ENCODE measurements around the gene ADAM12.
"Not testable (repeated sequence)": the region's sequence is repeated elsewhere in the genome, so short reads cannot be mapped to it uniquely, and the experiment has no call there.

ADAM12 gene

DNA sequence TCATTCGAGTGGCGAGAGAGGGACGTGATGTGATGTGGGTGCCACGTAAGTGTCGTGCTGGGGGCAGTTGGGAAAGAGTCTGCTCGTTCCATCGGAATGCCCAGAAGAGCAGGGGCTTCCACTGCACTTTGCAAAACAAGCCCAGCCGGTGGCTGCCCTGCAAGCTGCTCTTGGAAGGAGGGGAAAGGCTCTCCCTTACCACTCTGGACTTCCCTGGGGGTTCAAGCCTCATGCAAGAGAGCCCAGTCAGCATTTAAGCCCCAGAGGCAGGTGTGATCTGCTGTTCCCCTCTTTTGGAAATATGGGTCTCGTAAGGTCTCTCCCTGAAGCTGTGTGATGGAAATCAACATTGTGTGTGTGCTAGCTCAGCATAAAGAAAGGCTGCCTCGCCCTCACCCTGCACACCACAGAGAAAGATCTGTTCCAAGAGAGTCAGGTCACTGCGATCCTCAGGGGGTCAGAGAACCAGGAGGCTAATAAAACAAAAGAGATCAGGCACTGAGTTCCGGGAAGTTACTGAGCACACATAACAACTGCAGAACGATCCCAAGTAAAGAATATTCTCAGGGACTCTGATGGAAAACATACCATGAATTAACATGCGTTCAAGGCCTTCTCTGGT is 212.5 kb downstream of the ADAM12 start:
- no peak for DNase-seq (ENCODE audit: low spot score)

DNA sequence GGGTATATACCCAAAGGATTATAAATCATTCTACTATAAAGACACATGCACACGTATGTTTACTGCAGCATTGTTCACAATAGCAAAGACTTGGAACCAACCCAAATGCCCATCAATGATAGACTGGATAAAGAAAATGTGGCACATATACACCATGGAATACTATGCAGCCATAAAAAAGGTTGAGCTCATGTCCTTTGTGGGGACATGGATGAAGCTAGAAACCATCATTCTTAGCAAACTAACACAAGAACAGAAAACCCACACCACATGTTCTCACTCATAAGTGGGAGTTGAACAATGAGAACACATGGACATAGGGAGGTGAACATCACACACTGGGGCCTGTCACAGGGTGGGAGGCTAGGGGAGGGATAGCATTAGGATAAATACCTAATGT is 215.5 kb downstream of the ADAM12 start:
- DNase-seq (ENCODE audit: low spot score) = not testable (repeated sequence)

DNA sequence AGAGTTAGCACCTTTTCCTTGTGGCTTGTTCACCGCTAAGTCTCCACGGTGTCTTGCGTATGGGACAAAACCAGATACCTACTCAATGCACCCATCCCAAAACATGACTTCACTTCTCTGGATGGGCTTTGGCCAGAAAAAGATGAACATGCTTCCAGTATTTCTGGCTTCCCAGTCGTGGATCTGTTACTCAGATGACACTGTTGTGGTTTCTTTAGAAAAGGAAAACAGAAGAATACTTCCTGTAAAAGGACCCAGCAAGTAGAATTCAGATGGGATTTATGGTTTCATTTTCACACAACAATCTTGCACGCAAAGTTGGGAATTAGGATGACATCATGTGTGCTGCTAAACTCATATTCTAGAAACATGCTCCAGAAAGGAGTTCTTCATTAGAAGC is 216.7 kb downstream of the ADAM12 start:
- DNase-seq (ENCODE audit: low spot score) = peak; percentile 39

DNA sequence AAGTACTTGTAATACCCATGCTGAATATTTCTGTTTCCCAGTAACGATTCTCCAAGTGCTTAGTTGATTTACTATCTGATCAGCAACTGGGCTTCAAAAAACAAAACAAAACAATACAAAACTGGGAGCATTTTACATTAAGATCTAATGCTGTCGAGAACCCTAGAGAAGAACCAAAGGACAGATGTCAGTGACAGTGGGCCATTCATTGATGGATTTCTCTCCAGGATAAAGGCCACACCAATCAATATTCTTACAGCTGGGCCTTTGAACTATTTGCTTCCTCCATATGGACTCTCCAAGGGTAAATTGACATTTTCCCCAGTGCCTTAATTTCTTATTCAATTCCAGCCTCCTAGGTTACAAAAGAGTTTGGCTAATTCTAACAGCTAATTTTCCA is 217.5 kb downstream of the ADAM12 start:
- DNase-seq (ENCODE audit: low spot score) = no peak

DNA sequence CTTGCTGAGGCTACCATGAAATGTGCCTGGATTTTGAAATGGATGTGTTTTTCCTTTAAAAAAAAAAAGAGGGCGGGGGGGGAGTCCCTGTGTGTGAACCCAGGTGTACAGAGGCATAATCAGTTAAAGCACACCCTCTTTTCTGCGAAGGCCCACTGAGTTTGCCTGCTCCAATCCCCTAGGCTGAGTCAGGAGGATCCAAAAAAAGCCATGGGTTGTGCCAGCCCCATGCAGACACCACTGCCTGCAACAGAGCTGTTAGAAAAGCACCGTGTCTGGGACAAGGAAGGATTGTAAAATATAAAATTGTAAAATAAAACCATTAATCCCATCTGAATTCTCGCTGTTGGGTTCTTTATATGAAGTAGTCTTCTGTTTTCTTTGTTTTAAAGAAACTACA is 217.9 kb downstream of the ADAM12 start:
- DNase-seq (ENCODE audit: low spot score) = no peak

DNA sequence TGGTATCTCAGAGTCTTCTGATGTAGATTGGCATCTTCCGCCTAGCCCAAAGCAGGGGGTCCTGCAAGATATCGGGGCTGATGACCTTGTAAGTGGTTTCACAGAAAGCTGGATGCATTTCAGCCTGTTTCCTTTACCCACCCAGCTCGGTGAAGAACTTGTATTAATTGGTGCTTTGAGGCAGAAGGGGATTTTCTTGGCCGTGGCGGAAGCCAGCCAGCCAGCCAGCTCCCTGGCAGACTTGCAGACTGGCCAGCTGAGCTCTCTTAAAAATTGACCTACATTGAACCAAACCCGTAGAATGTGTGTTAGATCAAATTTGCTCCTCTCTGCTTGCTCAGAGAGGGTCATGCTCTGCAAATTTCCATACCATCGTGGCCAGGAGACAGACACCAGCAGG is 218.4 kb downstream of the ADAM12 start:
- no peak for DNase-seq (ENCODE audit: low spot score)

DNA sequence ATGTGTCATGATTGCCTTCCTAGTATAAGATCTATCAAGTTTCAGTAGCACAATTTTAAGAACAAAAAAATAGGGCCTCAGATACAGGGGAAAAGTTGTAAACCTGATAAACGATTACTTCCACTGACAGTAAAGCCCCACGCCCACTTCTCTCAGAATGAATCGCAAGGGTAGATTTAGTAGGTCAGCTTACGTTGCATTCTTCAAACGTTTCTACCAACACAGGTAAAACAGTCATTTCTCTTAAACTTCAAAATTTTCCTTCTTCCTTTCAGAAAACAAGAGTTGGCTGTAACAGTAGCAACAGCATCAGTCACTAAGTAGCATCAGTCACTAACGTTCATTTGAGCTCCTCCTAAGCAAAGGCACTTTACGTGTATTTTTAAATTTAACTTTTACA is 221.5 kb downstream of the ADAM12 start:
- no peak for DNase-seq (ENCODE audit: low spot score)

DNA sequence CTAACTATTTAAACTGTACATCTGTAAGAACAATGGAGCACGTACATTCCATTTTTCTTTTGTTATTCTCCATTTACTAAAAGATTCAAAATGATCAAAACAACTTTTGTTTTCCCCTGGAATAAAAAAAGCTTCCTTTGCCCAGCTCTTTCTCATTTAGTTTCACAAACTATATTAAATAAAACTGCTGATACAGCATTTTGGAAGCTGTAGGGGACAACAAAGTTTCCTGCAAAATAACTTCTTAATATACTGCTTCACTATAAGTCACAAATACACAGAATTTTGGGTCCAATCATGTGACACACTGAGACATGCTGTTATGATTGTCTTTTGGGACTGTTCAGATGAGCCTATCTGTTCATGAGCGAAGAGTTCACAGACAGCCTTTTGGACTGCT is 222.4 kb downstream of the ADAM12 start:
- no peak for DNase-seq (ENCODE audit: low spot score)

DNA sequence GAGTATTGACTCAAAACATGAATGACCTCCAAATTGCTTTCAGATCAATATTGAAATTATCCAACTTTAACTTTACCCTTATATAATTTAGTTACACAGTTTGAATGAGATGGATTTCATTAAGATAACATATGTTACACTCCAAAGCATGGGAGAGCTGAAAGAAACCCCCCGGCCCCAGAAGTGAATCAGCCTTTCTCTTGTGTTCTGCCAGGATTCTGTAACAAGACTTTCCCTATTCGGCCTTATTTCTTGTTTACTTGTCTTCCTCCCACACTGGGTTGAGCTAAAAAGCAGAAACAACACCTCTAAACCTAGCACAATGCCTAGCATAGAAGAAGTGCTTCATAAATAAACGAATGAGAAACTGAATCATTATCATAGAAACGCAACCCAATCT is 224.8 kb downstream of the ADAM12 start:
- no peak for DNase-seq (ENCODE audit: low spot score)

DNA sequence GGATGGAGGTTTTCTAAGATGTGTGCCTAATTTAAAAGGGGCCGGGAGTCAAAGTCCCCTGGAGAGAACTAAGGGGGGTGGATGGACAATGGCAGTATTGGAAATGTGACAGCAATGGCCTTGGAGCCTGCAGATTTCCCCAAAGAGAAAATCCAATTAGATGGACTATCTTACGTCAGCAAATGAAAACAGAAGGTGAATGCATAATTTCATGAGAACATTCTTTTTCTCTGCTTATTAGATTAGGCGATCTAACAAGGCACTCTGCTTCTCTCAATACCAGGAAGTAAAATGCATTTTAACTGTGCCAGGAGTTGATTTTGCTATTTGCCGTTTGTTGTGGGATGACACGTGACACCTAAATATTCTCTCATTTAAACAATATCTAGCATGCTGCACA is 226.6 kb downstream of the ADAM12 start:
- no peak for DNase-seq (ENCODE audit: low spot score)

DNA sequence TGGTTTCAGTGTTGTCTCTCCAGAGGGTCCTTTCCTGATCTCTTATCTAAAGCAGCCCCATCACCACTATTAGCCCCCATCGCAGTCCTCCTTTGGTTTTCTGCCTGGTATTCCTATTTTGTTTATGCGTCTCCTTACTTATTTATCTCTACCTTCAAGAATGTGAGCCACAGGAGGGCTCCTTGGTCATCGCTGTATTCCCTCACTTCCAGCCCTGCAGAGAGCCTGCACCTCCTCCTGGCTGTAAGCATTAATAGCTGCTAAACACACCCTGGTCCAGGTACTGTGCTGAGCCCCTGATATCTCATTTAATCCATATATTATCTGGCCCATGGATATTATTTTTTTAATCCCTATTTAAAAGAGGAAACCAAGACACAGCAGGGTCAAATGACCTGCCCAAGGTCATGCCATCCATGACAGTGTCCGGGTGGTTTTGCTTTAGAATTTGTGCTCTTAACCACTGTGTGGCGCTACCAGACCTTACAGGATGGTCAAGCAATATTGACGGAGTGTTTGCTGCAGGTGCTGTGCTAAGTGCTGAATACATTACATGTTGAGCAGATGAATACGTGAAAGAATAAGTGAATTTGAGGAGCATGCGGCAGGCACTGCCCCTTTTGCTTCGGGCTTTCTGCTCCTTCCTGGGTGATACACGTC is 227.2 kb downstream of the ADAM12 start:
- no peak for DNase-seq (ENCODE audit: low spot score)

DNA sequence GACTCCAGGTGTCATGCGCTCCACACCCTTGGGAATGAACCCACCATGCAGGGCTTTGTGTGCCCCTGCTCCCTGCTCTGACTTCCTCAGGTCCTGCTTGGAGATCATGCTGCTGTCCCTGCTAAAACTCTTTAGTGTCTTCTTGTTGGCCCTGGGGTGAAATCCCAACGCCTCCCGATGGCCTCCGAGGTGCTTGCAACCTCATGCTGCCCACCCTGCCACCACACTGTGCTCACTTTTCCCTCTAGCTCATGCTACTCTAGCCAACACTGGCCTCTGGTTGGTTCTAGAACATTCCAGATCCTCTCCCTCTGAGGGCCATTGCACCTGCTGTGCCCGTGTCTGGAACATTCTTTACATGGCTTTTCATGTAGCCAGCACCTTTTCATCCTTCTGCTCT is 227.7 kb downstream of the ADAM12 start:
- no peak for DNase-seq (ENCODE audit: low spot score)

DNA sequence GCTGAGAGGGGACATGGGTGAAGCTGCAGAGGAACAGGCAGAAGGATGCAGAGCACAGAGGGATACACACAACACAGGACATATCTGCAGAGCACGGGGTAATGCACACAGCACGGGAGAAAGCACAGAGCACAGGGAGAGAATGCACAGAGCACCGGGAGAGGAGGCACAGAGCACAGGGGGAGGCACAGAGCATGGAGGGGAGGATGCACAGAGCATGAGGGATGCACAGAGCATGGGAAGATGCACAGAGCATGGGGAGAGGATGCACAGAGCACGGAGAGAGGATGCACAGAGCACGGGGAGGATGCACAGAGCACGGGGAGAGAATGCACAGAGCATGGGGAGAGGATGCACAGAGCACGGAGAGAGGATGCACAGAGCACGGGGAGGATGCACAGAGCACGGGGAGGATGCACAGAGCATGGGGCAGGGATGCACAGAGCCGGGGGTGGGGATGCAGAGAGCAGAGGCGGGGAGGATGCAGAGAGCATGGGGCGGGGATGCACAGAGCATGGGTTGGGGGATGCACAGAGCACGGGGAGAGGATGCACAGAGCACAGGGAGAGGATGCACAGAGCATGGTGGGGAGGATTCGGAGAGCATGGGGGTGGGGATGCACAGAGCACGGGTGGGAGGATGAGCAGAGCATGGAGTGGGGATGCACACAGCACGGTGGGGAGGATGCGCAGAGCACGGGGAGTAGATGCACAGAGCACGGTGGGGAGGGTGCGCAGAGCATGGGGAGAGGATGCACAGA is 230.0 kb downstream of the ADAM12 start:
- DNase-seq (ENCODE audit: low spot score) = no peak

DNA sequence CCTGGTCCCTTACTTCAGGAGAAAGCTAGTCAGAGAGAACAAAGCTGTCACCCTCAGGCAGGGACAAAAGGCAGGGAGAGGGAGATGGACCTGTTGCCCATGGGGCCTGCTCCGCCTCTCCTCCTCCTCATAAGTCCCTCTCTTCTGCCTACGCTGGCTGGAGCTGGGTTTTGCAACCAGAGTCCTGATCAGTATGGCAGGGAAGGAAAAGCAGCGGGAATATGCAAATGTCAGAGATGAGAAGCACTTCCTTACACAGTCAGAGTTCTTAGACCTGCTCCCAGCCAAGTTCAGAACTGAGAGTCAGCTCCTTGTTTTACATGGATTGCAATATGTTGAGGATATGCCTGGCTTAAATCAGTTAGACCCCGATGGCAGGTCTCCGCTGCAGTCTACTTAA is 231.1 kb downstream of the ADAM12 start:
- DNase-seq (ENCODE audit: low spot score) = no peak

DNA sequence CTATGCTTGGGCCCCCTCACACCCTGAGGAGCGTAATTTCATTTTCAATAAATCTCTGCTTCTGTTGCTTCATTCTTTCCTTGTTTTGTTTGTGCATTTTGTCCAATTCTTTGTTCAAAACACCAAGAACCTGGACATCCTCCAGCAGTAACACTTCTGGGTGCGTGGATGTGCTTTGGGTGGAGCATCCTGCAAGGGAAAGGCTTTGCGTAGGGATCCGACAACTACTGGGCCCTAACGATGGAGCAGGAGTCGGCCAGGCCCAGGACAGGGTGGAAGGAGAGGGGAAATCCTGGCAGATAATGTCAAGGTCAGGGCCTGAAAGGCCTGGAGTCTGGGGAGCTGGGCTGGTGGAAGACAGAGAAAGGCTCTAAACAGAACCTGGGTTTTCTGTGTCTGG is 231.8 kb downstream of the ADAM12 start:
- no peak for DNase-seq (ENCODE audit: low spot score)

DNA sequence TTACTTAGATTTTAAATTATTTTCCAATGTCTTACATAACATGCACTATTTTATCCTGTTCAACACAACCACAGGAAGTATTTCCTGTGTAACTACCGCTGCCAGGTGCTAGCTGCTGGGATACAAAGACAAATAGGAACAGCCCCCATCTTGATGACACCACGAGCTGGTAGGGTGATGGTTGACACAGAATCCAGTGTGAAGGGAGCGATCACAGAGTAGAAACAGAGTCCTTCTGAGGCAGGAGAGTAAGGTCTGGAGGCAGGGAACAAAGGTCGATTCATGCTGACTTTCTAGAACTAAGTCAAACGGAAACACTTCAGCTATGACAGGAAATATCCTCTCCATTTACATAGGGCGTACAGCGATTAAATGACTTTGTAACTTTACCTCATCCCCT is 232.3 kb downstream of the ADAM12 start:
- DNase-seq (ENCODE audit: low spot score) = no peak

DNA sequence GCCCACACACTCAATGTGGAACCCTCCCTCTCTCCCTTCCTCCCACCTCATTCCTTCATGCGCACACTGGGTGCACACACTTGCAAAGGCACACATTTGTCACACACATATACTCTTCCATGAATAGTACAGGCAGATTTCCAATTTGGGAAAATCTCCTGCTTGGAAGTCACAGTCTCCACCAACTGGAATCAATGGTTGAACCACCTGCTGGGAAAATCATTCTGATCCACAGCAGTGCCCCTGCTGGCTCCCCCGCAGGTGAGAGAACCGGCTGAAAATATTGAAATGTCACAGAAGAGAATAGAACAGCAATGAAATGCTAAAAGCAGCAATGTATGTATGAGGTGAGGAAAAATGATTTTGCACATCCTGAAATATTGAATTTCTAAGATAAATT is 232.7 kb downstream of the ADAM12 start:
- DNase-seq (ENCODE audit: low spot score) = no peak

DNA sequence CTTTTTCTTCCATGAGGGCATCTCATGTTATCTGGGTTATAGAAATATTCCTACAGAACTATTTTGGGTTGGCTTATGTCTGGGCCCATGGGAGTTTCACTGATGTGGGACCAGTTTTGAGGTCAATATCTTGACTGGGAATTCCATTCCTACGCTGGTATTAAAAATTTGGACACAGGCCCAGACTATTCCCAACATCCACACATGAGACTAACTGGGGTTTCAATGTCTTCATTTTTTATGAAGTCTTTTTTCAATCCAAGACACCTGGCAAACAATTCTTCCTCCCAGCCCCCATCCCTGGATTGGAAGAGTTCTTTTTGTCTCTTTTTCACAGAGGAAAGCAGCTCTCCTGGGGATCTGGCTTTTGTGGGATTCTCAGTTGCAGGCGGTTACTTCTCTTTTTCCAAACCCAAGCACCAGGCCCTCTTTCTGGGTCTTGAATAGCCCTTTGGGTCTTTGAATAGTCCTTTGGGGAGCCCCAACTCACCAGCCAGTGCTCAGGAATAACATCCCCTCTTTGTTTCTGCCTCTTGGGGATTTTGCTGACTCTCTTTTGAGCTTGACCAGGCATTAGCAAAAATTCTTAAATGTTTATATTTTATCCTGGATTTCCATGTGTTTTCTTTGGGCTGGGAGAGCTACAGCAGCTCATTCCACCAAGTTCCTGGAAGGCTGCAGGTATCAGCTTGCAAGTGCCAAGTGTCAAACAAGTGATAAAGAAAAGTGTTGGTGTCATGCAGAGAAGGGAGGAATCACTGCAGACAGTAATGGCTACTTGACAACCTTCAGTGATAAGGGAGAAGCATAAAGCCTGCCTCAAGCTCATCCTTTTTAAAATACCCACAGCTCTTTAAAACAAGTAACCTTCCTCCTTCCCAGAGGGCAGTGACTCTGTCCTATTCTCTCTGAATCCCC is 234.3 kb downstream of the ADAM12 start:
- DNase-seq (ENCODE audit: low spot score) = no peak

DNA sequence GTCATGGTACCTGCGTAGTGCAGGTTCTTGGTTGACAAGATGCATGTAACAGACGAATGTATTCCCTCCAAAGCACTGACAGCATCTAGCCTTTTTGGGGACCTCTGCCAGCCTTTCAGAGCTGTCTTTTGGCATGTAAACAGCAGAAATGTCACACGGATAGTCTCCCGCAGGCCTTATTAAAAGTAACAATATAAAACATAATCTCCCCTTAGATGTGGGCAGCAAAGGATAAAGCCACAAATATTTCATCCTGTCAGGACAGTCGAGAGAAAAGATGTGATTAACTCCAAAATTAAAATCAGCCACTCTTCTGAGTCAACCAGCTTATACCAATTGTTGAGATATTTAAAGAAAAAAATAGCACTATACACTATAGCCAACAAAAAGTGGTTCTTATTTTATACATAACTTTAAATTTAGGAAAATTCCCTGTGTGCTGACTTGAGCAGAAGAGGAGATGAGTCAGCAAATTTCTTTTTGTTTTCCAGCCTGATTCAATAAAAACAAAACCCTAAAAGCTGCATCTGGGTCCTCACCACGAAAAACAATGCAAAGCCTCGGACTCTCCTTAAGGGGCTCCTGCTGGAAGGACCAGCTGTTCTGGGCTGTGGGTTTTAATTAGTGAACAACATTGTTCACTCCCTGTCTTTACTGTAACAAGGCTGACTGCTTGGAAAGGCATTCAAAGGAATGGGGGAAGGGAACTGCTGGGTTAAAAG is 240.2 kb downstream of the ADAM12 start:
- peak; percentile 49 for DNase-seq (ENCODE audit: low spot score)

DNA sequence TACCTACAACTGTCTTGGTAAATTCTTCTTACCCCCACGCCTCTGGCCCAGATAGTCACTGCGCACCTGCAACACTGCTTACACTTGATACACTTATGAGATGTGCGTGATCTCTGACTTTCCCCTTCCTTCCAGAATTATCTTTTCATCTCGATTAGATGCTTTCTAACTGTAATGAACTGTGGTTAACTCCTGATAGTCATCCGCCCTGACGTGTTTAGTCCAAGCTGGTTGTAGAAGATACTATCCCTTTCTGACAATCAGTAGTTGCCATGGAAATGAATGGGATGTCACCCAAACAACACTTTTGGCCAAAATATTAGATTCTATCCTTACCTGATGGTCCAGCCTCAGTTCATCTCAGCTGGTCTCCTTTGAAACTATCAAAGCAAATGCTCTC is 241.5 kb downstream of the ADAM12 start:
- no peak for DNase-seq (ENCODE audit: low spot score)

DNA sequence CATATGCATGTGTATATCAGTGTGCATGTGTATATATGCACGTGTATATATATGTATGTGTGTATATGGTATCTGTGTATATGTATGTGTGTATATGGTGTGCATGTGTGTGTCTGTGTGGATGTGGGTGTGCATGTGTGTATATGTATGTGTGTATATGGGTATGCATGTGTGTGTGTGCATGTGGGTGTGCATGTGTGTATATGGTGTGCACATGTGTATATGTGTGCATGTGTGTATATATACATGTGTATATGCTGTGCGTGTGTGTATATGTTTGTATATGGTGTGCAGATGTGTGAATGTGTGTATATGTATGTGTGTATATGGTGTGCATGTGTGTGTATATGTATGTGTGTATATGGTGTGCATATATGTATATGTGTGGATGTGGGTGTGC is 245.2 kb downstream of the ADAM12 start:
- DNase-seq (ENCODE audit: low spot score) = no peak

DNA sequence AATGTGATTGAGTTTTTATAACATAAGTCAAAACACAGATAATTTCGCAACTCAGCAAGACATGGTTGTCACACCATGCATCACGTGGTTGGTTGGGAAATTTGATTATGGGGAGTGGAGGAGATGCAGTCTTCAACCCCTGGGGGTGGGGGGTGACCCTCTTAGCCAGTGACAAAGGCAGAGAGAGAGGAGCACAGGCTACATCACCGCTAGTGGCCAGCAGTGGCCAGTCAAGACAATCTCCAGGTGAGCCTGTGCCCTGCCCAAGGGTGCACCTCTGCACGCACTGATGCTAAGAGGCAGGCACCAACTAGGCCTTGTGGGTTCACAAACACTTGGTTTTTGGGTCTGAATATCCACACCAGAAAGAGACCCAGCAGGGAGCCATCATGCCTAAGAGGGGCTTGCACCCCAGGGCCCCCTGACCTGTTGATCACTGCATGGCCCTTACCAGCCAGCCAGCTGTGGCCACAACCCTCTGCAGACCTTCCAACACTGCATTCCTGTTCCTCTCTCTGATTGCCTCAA is 247.5 kb downstream of the ADAM12 start:
- DNase-seq (ENCODE audit: low spot score) = no peak
